ENCODE results near the gene INO80E.
"Not testable (repeated sequence)": the region's sequence is repeated elsewhere in the genome, so short reads cannot be mapped to it uniquely, and the experiment has no call there.

The INO80E gene

GRCh38 chr16:30010844-30011713, 15.0 kb downstream of the INO80E start, which contains the start of gene DOC2A:
Gene DOC2A (minus strand): TSS chr16:30011027. CDS start chr16:30010222, 805 bp downstream.
- DNase-seq: peak; percentile 24 to 46

- DNase-seq: no peak
Measured at GRCh38 chr16:30011714-30012504, 15.9 kb downstream of the INO80E start.

- DNase-seq: not testable (repeated sequence)
Measured at GRCh38 chr16:30012598-30012997, 16.6 kb downstream of the INO80E start.

GRCh38 chr16:30015450-30015849, 19.4 kb downstream of the INO80E start:
- DNase-seq: not testable (repeated sequence)

- DNase-seq: no peak
Measured at GRCh38 chr16:30016555-30017276, 20.7 kb downstream of the INO80E start.

GRCh38 chr16:30017277-30017656, 21.2 kb downstream of the INO80E start:
- DNase-seq: no peak

GRCh38 chr16:30017937-30018336, 21.9 kb downstream of the INO80E start:
- not testable (repeated sequence) for DNase-seq

- DNase-seq: no peak
Measured at GRCh38 chr16:30018731-30019158, 22.7 kb downstream of the INO80E start.

- no peak for DNase-seq
Measured at GRCh38 chr16:30022887-30023286, 26.8 kb downstream of the INO80E start, which contains the start of gene C16orf92. Gene C16orf92 (plus strand): TSS chr16:30023198. CDS start chr16:30023341, 143 bp downstream.

GRCh38 chr16:30023586-30023985, 27.5 kb downstream of the INO80E start:
- DNase-seq: no peak

- no peak for DNase-seq
Measured at GRCh38 chr16:30024451-30024850, 28.4 kb downstream of the INO80E start.

GRCh38 chr16:30025156-30025555, 29.1 kb downstream of the INO80E start:
- DNase-seq: no peak

- DNase-seq: no peak
Measured at GRCh38 chr16:30025574-30025973, 29.5 kb downstream of the INO80E start.

- no peak for DNase-seq
Measured at GRCh38 chr16:30026449-30026848, 30.4 kb downstream of the INO80E start.

GRCh38 chr16:30027588-30028437, 31.8 kb downstream of the INO80E start:
- no peak for DNase-seq

- DNase-seq: no peak
Measured at GRCh38 chr16:30028438-30029076, 32.5 kb downstream of the INO80E start.

- no peak for DNase-seq
Measured at GRCh38 chr16:30030011-30030685, 34.1 kb downstream of the INO80E start.

- no peak for DNase-seq
Measured at GRCh38 chr16:30030841-30031413, 34.9 kb downstream of the INO80E start, which contains the start of gene TLCD3B. Gene TLCD3B (minus strand): TSS chr16:30031271. CDS start chr16:30030527, 744 bp downstream.

GRCh38 chr16:30031477-30031918, 35.5 kb downstream of the INO80E start:
- no peak for DNase-seq

Measured in activated CD4-positive, alpha-beta T cell treated with anti-CD3 and anti-CD28 coated beads for 4 hours (primary cell).